Epidermal melanocyte (primary cell): ENCODE measurements around the gene FUT4.
"Not testable (repeated sequence)": the region's sequence is repeated elsewhere in the genome, so short reads cannot be mapped to it uniquely, and the experiment has no call there.

Experiments
- DNase-seq: peaks from one replicate; pipeline ENCODE4 v3.0.0; 2011; ENCODE audit warnings: low spot score; ENCODE audit not compliant: insufficient read length

FUT4 gene, protein sequence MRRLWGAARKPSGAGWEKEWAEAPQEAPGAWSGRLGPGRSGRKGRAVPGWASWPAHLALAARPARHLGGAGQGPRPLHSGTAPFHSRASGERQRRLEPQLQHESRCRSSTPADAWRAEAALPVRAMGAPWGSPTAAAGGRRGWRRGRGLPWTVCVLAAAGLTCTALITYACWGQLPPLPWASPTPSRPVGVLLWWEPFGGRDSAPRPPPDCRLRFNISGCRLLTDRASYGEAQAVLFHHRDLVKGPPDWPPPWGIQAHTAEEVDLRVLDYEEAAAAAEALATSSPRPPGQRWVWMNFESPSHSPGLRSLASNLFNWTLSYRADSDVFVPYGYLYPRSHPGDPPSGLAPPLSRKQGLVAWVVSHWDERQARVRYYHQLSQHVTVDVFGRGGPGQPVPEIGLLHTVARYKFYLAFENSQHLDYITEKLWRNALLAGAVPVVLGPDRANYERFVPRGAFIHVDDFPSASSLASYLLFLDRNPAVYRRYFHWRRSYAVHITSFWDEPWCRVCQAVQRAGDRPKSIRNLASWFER

DNA sequence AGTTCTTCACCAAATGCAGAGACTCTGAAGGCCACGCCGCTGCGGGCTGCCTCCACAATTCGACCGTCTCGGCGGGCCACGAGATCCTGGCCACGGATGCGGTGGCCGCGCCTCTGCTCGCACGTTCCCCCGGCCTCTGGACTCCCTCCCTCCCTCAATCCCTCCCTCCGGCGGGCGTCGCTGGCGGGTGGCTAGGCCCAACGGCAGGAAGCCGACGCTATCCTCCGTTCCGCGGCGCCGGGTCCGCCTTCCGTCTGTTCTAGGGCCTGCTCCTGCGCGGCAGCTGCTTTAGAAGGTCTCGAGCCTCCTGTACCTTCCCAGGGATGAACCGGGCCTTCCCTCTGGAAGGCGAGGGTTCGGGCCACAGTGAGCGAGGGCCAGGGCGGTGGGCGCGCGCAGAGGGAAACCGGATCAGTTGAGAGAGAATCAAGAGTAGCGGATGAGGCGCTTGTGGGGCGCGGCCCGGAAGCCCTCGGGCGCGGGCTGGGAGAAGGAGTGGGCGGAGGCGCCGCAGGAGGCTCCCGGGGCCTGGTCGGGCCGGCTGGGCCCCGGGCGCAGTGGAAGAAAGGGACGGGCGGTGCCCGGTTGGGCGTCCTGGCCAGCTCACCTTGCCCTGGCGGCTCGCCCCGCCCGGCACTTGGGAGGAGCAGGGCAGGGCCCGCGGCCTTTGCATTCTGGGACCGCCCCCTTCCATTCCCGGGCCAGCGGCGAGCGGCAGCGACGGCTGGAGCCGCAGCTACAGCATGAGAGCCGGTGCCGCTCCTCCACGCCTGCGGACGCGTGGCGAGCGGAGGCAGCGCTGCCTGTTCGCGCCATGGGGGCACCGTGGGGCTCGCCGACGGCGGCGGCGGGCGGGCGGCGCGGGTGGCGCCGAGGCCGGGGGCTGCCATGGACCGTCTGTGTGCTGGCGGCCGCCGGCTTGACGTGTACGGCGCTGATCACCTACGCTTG, at the start of gene FUT4:
FUT4 (plus strand) TSS at position 227 of the 951 bp plus-strand sequence; CDS start at position 440, 213 bp downstream.
- DNase-seq = peak; percentile 59

- DNase-seq = no peak
Observed at GRCh38 chr11:94494126-94494680, 49.5 kb upstream of the FUT4 start.

- DNase-seq = no peak
Observed at GRCh38 chr11:94500181-94500580, 43.5 kb upstream of the FUT4 start.

DNA sequence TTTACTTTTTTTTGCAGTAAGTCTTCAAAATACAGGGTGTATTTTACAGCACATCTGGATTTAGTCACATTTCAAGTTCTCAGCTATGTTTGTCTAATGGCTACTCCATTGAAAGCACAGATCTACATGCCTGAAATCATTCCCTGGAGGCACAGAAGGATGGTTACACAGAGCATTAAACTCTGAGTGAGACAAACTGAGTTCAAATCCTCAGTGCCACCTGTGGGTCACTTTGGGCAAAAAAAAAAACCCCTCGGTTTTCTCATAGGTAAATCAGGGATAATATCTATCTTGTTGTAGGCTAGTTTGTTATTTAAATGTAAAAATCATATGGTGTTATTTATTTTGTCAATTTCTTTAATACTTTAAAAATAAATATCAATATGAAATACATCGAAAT, 42.2 kb upstream of the FUT4 start:
- no peak for DNase-seq

DNA sequence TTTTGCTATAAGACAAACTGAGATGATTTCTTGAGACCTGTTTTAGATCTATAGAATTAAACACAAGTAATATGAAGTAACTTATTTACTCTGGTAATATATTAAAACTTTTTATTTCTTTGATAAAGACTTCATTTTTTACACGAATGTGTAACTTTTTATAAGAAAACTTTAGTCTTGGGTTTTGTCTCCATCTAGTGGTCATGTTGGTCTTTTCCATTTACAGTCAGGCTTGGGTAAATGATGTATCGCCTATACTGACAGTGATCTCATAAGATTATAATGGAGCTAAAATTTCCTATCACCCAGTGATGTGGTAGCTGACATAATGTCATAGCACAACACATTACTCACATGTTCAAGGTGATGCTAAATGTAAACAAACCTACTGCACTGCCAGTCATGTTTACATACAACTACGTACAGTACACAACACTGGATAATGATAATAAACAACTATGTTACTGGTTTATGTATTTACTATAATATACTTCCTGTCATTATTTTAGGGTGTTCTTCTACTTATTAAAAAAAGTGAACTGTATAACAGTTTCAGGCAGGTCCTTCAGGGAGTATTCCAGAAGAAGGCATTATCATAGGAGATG, 38.9 kb upstream of the FUT4 start:
- peak; percentile 39 for DNase-seq

DNA sequence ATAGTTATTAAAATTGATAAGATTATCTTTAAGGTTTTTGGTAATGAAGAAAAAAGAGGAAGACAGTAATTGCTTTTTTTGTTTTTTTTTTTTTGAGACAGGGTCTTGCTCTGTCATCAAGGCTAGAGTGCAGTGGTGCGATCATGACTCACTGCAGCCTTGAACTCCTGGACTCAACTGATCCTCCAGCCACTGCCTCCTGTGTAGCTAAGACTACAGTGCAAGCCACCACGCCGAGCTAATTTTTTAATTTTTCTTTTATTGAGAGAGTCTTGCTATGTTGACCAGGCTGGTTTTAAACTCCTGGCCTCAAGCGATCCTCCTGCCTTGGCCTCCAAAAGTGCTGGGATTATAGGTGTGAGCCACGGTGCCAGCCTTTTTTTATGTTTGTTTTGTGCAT, 37.2 kb upstream of the FUT4 start:
- DNase-seq = not testable (repeated sequence)

DNA sequence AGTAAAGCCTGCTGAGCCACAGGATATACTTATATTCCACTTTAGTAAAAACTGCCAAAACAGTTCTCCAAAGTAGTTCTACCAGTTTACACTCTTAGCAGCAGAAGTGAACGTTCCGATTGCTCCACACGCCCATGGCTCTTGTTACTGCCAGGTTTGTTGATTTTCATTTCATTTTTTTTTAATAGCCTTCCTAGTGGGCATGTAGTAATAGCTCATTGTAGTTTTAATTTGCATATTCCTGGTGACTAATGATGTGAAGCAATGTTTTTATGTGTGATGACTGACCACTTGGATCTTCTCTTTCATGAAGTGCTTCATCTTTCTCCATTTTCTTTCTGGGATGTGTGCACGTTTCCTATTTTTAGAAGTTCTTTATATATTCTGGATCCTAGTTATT, 36.2 kb upstream of the FUT4 start:
- DNase-seq = no peak

- peak; percentile 34 for DNase-seq
Observed at GRCh38 chr11:94511932-94512781, 31.6 kb upstream of the FUT4 start, which contains the start of gene C11orf97. Gene C11orf97, plus strand, starts transcription at chr11:94512461. Its CDS starts 68 bp downstream, at chr11:94512529.

GRCh38 chr11:94513091-94513490, 30.6 kb upstream of the FUT4 start:
- no peak for DNase-seq

DNA sequence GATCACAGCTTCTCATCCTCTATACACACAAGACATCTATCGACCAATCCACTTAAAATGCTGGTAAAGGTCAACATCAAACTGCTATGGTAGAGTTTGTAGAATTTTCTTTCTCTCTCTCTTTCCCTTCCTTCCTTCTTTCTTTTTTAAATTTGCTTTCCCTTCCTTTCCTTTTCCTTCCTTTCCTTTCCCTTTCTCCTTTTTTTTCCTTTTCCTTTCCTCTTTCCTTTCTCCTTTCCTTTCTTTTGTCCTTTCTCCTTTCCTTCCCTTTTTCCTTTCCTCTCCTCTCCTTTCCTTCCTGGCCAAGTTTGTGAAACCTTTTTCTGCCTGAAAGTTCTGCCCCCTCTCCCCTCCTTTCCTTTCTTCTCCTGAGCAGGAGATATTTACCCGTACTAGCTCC, 28.3 kb upstream of the FUT4 start:
- no peak for DNase-seq

DNA sequence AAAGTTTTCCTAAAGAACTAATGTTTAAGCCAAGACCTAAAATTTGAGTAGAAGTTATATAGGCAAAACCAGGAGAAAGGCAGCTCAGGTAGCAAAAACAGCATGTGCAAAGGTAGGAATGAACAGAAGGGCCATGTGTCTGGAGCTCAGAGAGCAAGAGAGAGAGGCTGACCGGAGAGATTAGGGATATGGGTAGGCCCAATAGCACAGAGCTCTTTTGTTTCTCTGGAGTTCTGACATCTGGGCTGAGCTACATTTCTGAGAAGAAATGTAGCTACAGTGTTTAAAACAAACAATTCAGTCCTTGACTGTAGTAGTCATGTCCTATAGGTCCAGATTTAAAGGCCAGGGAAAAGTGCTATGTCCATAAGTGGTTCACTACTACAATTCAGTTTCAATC, 27.0 kb upstream of the FUT4 start:
- DNase-seq = no peak

DNA sequence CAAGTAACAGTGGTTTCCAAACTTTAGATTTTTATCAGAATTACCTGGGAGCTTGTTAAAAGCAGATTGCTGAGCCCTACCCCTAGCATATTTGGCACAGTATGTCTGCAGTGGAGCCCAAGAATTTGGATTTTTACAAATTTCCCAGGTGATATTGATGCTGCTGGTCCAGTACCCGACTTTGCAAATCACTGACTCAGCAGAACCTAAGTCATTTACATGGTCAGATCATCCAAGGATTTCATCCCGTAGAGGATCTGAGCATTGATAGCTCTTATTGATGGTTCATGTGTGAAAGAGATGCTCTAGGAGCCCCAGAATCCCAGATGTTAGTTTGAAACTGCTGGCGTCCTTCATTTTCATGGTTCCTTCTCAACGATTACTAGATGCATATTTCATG, 25.4 kb upstream of the FUT4 start:
- no peak for DNase-seq

GRCh38 chr11:94519478-94520084, 24.1 kb upstream of the FUT4 start:
- no peak for DNase-seq

GRCh38 chr11:94521684-94522083, 22.0 kb upstream of the FUT4 start:
- DNase-seq = no peak

DNA sequence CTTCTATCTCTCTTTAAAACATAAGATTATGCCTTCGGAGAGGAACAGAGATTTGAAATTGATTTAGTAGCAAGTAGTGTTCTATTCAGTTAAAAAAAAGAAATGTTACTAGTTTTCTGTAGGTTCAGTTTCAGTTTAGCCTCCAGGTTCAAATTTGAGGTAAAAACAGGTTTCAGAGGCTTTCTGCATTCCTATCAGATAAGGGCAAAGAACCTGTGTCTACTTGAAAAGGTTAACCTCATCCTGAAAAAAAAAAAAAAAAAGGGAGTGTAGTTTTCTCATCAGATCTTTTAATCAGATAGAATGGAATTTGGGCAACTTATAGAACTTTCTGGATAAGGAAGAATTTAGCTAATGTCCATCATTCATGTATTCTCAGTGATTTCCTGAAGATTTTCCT, 19.4 kb upstream of the FUT4 start:
- no peak for DNase-seq

DNA sequence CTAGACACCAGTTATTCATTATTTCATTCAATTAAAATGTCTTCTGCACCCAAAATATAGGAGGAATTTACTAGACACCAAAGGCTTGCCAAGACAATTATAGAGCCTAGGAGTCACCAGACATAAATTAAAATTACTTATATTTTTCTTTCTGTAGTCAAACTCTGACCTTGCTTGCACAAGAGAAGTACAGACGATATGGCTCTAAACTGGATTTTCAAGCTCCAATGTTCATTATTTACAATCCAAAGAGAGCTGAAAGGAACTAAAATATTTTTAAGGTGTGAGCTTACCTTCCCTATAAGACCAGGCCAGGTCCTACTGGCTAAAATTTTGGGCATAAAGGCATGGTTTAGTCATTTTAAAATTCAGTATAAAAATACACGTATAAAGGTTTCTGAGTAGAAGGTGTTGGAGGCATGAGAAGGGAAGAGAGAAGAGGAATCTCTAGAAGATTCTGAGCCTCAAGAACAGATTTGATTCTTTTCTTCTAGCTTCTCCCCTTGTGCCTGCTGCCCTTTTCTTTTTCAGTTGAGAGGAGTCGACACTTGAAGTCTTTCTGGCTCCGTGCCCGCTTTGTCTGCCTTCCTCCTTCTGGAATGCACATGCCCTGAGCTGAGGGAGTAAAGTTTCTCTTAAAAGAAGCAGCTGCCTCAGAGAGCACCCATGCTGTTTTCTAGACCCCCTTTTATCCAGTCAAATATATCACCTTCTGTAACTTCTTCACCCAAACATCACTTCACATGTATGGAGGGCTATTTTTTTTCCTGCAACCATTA, 18.0 kb upstream of the FUT4 start:
- no peak for DNase-seq

DNA sequence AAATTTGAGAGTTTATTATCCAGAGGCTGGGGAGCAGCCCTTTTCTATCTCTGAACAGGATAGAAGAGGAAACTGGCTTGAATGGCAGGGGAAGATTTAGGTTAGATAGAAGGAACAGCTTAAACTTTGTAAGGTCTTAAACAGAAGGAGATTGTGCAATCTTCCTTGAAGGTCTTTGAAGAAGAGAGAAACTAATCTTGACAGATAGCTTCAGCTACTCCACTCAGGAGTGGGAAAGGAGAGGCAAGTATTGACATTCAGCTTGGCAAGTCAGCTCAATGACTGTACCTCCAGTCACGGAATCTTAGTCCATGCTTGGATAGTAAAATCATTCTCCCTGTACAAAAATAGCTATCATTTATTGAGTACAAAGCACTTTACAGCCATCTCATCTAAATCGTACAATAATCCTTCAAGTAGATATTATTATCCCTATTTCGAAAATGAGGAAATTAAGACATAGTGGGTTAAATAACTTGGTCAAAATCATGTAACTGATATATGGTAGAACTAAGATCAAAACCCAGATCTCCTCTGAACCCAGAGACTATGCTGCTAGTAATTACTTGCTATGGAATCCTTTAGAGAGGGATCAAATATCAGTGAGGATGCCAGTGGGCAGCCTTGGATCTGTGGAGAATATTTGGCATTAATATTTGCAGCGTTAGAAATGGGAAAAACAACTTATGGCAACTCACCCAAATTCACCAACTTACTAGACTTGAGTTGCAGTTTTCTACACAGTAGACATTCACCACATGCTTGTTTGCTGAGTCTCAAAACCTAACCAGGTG, 16.9 kb upstream of the FUT4 start:
- no peak for DNase-seq

- DNase-seq = no peak
Observed at GRCh38 chr11:94528551-94528950, 15.2 kb upstream of the FUT4 start.
